Naive B cell (primary cell): ENCODE measurements around the gene HSBP1L1. TPM values are rescaled to one million over a fixed set of nuclear protein-coding genes. Genes with fewer than 3 reads are reported as not detected.

Experiments
- ATAC-seq, 2 donors: fragments of 150-1000 bp; cut with Tn5 transposase; 2 replicates each; pipeline ENCODE4 v1.10.0; 2021; ENCODE audit warnings: low read depth in 2 of 2, mild to moderate bottlenecking in 2 of 2, moderate library complexity in 2 of 2
- DNase-seq: peaks from one replicate; pipeline ENCODE4 v3.0.0; 2022
- H3K27ac Mint-ChIP-seq, 6 donors: one replicate each; pipeline ENCODE4 v1.8.0; 2020 to 2022; ENCODE audit warnings: mild to moderate bottlenecking in 6 of 6, mixed read lengths in 6 of 6, moderate library complexity in 5 of 6, inconsistent platforms in 2 of 6
- H3K27me3 Mint-ChIP-seq, 3 donors: one replicate each; pipeline ENCODE4 v1.8.0; 2021 to 2022; ENCODE audit warnings: mixed read lengths in 3 of 3, mild to moderate bottlenecking in 1 of 3
- H3K36me3 Mint-ChIP-seq, 2 donors: one replicate each; pipeline ENCODE4 v1.8.0; 2020 to 2022; ENCODE audit warnings: mixed read lengths in 2 of 2, inconsistent platforms in 1 of 2, mild to moderate bottlenecking in 1 of 2
- H3K4me1 Mint-ChIP-seq, 3 donors: one replicate each; pipeline ENCODE4 v1.8.0; 2020 to 2022; ENCODE audit warnings: mixed read lengths in 3 of 3, inconsistent platforms in 1 of 3, mild to moderate bottlenecking in 1 of 3, moderate library complexity in 1 of 3
- H3K4me3 Mint-ChIP-seq, 8 donors: one replicate each; pipeline ENCODE4 v1.8.0; 2020 to 2022; ENCODE audit warnings: mild to moderate bottlenecking in 8 of 8, mixed read lengths in 8 of 8, moderate library complexity in 8 of 8, inconsistent platforms in 2 of 8
- H3K9me3 Mint-ChIP-seq, 7 donors: one replicate each; pipeline ENCODE4 v1.8.0; 2020 to 2022; ENCODE audit warnings: mixed read lengths in 7 of 7, mild to moderate bottlenecking in 5 of 7, inconsistent platforms in 2 of 7, moderate library complexity in 1 of 7
- polyA plus RNA-seq, 6 donors: library from polyadenylated mRNA; unstranded; fragments of 300-500 nt; fragmentation: Illumina TruSeq; gene quantifications; one replicate each; pipeline ENCODE4 v1.2.3, GENCODE V29; 2021; ENCODE audit warnings: low read depth in 6 of 6

Gene HSBP1L1
- polyA plus RNA-seq, 6 donors from 2014 or later = 1.8 to 10.5 (median 4.5) TPM

DNA sequence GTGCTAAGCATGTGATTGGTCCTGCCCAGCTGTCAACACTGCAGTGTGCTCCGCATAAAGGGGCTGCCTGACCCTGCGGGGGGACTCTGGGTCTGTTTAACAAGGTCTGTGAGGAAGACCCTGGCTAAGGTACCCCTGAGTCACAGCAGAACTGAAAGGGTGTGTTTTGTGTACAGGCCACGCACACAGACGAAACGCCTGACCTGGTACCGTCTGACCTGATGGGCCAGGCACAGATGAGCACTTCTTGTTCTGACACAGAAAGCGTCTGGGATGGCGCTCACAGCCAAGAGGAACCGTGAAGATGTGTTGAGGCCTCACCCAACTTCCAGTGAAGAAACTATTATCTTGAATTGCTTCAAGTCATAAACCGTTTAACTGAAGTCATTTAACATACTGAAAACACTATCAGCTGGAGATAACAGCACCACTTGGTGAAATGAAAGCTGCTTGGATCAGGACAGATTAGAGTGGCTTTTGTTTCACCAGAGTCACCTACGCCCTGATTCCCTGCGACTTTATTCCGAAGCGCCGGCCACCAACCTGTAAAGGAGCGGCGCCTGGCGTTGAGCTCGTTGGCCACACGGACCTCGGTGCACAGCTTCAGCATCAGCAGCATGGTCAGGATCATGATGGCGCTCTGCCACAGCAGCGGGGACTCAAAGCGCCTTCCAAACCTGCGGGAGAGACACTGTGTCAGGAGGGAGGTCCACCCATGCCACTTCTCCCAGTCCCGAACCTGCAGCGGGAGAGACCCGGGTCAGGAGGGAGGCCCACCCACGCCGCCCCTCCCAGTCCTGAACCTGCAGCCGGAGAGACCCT lies 21.4 kb upstream of the HSBP1L1 start:
- H3K36me3 Mint-ChIP-seq = peaks cover 21 to 23% of the 10 kb centered on the region in 2 donors
- no peak overlapping the region for H3K4me3 Mint-ChIP-seq
- H3K9me3 Mint-ChIP-seq = no peaks in the 10 kb centered on the region
- peak overlapping the region in 3 of 6 donors; percentile 16 to 81 (median 42) for H3K27ac Mint-ChIP-seq
- no peaks in the 10 kb centered on the region for H3K27me3 Mint-ChIP-seq
- peaks cover 32 to 48% (median 46%) of the 10 kb centered on the region in 3 donors for H3K4me1 Mint-ChIP-seq
- DNase-seq (no peak), ATAC-seq (no peak)

DNA sequence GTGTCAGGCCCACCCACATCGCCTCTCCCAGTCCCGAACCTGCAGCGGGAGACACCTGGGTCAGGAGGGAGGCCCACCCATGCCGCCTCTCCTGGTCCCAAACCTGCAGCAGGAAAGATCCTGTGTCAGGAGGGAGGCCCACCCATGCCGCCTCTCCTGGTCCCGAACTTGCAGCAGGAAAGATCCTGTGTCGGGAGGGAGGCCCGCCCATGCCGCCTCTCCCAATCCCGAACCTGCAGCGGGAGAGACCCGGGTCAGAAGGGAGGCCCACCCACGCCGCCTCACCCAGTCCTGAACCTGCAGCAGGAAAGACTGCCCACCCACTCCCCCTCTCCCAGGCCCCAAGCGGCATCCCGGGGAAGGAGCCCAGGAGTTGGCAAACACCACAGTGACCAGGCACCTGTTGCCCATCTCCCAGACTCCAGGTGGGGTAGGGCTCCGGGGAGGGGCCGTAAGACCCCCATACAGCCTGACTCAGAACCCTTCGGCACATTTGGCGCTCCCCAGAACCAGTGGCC lies 20.8 kb upstream of the HSBP1L1 start:
- H3K36me3 Mint-ChIP-seq = peaks cover 18 to 19% of the 10 kb centered on the region in 2 donors
- DNase-seq = no peak
- no peak overlapping the region for H3K4me3 Mint-ChIP-seq

DNA sequence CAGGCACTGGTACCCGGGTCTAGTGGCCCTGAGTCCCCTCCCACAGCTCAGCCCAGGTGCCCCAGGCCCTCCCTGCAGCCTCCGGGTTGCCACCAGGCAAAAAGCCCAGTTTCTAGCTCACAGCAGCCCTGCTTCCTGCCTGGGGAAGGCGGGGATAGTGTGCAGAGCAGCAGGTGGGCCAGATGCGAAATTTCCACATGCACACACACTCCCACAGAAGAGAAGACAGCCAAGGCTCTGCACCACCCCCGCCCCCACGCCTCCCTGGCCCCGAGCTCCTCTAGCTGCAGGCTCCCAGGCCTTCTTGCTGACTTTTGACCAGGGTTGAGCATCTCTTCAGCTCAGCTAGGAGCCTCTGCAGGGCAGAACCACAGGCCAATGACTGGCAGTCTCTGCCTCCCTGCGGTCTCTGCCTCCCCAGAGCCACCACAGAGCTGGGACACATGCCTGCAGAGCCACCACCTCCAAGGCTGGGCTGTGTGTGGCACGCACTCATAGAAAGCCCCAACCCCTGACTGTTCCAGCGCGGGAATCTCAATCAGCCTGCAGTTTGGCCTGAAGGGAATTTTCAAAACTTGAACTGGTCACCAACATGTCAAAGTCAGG lies 20.2 kb upstream of the HSBP1L1 start:
- H3K4me3 Mint-ChIP-seq = peak overlapping the region in 2 of 8 donors; percentile 19 to 30
- H3K4me1 Mint-ChIP-seq = peaks cover 36 to 54% (median 51%) of the 10 kb centered on the region in 3 donors
- DNase-seq = no peak
- peaks cover 14 to 19% of the 10 kb centered on the region in 2 donors for H3K36me3 Mint-ChIP-seq
- no peaks in the 10 kb centered on the region for H3K27me3 Mint-ChIP-seq
- peak overlapping the region in 4 of 6 donors; percentile 63 to 81 (median 78) for H3K27ac Mint-ChIP-seq
- H3K9me3 Mint-ChIP-seq = no peaks in the 10 kb centered on the region
- ATAC-seq = no peak

More for the DNA sequence above, 20.8 kb upstream of the HSBP1L1 start:
- ATAC-seq = no peak
- no peaks in the 10 kb centered on the region for H3K27me3 Mint-ChIP-seq
- H3K4me1 Mint-ChIP-seq = peaks cover 34 to 53% (median 45%) of the 10 kb centered on the region in 3 donors
- H3K27ac Mint-ChIP-seq = peak overlapping the region in 2 of 6 donors; percentile 63 to 81
- no peaks in the 10 kb centered on the region for H3K9me3 Mint-ChIP-seq

DNA sequence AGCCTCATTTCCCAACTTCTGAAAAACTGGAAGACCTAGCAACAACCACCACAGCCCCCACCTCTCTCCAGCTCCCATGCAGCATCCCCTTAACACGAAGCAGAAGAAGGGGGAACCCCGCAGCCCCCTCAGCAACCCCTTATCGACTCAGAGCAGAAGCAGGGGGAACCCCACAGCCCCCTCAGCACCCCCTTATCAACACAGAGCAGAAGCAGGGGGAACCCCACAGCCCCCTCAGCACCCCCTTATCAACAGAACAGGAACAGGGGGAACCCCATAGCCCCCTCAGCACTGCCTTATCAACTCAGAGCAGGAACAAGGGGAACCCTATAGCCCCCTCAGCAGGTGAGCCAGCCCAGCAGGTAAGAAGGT lies 19.7 kb upstream of the HSBP1L1 start:
- ATAC-seq (peak; percentile 65 to 73), DNase-seq (no peak)
- H3K27me3 Mint-ChIP-seq = no peaks in the 10 kb centered on the region
- H3K9me3 Mint-ChIP-seq = no peaks in the 10 kb centered on the region
- peaks cover 37 to 56% (median 55%) of the 10 kb centered on the region in 3 donors for H3K4me1 Mint-ChIP-seq
- H3K27ac Mint-ChIP-seq = peak overlapping the region; percentile 57 to 84 (median 78)
- peak overlapping the region in 2 of 8 donors; percentile 30 to 82 for H3K4me3 Mint-ChIP-seq
- peaks cover 10 to 16% of the 10 kb centered on the region in 2 donors for H3K36me3 Mint-ChIP-seq

DNA sequence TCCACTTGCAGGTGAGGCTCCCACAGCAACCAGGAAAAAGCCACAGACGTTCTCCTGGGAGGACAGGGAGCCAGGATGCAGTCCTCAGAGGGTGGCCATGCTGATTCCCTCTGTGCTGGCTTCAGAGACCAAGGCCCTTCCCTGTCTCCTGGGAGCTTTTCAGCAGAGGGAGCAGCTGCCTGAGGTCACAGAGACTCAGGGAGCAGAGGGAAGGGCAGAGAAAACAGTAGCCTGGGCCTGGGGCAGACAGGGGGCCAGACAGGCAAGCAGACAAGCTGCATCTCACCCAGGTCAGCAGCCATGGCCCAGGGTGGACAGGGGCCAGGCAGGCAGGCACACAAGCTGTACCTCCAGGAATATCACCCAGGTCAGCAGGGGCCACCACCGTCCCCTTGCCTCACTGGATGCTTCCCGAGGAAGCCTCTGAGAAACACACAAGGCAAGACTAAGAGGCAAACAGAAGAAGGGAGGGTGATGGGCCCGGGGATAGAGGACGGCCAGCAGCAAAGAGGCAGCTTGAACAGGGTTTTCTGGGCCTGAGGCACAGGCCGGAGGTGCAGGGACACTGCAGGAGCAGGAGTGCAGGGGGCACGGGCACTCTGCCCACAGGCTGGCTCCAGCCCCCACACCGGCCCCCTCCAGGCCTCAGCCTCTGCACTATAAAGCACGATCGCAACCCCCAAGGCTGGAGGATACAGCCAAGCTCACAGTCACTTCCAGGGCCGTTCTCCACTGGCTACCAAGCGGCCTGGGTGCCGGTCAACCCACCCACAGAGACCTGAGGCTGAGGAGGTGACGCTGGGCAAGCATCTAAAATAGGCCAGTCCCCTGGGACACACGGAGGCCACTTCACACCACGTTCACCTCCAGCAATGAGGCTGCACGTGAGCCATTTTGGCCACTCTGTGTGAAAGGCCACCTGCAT lies 19.1 kb upstream of the HSBP1L1 start:
- H3K4me1 Mint-ChIP-seq = peaks cover 39 to 63% (median 58%) of the 10 kb centered on the region in 3 donors
- ATAC-seq (no peak), DNase-seq (no peak)
- H3K27me3 Mint-ChIP-seq = no peaks in the 10 kb centered on the region
- peak overlapping the region in 3 of 8 donors; percentile 19 to 30 (median 25) for H3K4me3 Mint-ChIP-seq
- peaks cover 5 to 10% of the 10 kb centered on the region in 2 donors for H3K36me3 Mint-ChIP-seq
- H3K27ac Mint-ChIP-seq = peak overlapping the region; percentile 57 to 84 (median 78)
- no peaks in the 10 kb centered on the region for H3K9me3 Mint-ChIP-seq

DNA sequence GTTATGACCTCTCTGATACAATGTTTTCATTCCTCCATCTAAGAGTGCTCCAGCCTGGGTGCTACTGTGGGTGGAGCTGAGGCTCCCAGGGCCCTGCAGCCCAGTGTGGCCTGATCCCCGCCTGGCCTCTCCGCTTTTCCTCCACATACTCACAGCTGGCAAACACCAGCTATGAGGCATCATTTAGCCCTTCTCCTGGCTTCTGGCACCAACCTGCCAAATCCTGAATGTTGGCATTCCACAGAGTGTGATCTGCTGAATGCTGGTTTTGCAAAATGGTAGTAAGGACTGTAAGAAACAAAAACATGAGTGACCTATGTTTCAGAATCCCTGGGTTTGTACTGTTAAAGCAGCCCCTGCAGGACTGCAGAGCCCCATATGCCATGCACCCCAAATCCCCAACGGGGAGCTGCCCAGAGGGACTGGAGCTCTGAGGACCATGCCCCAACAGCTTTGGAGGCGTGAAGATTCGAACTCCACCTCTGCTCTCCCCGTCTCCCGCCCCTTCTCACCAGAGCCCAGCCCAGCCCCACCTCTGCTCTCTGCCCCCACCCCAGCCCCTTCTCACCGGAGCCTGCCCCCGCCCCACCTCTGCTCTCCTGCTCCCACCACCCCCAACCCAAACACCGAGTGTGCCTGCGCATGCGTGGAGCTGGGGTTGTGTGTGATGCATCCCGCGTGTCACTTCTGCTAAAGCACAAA lies 17.2 kb upstream of the HSBP1L1 start:
- H3K27me3 Mint-ChIP-seq = no peaks in the 10 kb centered on the region
- DNase-seq (no peak), ATAC-seq (no peak)
- H3K9me3 Mint-ChIP-seq = no peaks in the 10 kb centered on the region
- peaks cover 37 to 65% (median 57%) of the 10 kb centered on the region in 3 donors for H3K4me1 Mint-ChIP-seq
- peak overlapping the region in 1 of 8 donors; percentile 12 for H3K4me3 Mint-ChIP-seq
- H3K27ac Mint-ChIP-seq = peak overlapping the region in 4 of 6 donors; percentile 41 to 94 (median 82)
- peaks cover 3 to 4% of the 10 kb centered on the region in 2 donors for H3K36me3 Mint-ChIP-seq

DNA sequence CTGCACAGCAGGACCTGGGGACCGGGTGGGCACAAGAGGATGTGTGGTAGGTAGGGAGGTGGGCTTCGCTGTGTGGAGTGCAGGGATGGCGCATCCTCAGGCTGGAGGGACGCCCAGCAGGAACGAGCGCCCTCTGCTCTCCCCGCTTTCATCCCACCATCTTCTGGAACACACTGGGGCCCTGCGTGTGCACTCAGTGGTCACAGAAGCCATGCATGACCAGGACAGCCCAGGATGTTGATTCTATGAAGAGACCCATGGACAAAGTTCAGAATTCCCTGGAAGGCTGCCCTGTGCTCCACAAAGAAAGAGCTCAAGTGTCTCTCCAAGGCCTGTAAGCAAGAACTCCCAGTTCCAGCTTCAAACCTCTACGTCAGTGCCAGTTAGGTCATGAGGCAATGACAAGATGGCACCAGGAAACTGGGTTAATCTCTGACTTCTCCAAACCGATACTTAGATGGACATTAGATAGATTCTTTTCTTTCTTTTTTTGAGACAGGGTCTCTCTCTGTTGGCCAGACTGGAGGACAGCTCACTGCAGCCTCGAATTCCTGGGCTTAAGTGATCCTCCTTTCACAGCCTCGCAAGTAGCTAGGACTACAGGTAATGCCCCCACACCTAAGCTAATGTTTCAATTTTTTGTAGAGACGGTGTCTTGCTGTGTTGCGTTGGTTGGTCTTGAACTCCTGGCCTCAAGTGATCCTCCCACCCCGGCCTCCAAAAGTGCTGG lies 16.4 kb upstream of the HSBP1L1 start:
- Mint-ChIP-seq H3K27me3 (no peaks in the 10 kb centered on the region), H3K4me1 (peaks cover 36 to 62% (median 54%) of the 10 kb centered on the region in 3 donors), H3K9me3 (no peaks in the 10 kb centered on the region), H3K4me3 (peak overlapping the region in 2 of 8 donors; percentile 44 to 95), H3K27ac (peak overlapping the region in 2 of 6 donors; percentile 53 to 94), H3K36me3 (no peaks in the 10 kb centered on the region)
- ATAC-seq = no peak
- no peak for DNase-seq

DNA sequence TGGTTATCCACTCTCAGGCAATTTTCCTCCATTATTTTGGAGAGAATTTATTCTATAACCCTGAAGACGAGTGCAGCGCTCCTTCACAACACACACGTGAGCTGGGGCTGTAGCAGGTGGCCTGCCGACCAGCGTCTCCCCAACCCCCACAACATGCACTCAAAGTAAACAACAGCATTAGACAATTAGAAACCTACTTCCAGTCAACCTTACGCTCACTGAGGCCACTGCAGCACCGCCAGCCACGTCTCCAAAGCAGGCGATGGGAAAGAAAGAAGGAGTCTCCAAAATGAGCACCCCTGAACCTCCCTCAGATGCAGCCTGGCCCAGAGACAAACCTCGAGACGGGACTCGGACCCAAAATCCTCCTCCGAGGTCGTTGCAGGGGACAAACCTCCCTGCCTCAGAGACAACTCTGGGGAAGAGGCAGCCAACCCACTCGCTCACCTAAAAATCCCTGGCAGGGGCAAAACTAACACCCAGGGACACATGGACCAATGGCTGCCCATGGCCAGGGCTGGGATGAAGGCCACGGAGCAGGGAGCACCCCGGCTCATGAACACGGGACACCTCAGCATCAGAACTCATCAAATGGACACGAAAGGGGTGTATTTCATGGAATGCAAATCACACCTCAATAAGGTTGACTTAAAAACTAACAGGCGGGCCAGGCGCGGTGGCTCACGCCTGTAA lies 15.6 kb upstream of the HSBP1L1 start:
- H3K27ac Mint-ChIP-seq = peak overlapping the region; percentile 26 to 97 (median 64)
- no peaks in the 10 kb centered on the region for H3K36me3 Mint-ChIP-seq
- no peak for DNase-seq
- peak overlapping the region; percentile 52 to 98 (median 92) for H3K4me3 Mint-ChIP-seq
- H3K27me3 Mint-ChIP-seq = no peaks in the 10 kb centered on the region
- peaks cover 36 to 62% (median 54%) of the 10 kb centered on the region in 3 donors for H3K4me1 Mint-ChIP-seq
- H3K9me3 Mint-ChIP-seq = no peaks in the 10 kb centered on the region
- no peak for ATAC-seq

DNA sequence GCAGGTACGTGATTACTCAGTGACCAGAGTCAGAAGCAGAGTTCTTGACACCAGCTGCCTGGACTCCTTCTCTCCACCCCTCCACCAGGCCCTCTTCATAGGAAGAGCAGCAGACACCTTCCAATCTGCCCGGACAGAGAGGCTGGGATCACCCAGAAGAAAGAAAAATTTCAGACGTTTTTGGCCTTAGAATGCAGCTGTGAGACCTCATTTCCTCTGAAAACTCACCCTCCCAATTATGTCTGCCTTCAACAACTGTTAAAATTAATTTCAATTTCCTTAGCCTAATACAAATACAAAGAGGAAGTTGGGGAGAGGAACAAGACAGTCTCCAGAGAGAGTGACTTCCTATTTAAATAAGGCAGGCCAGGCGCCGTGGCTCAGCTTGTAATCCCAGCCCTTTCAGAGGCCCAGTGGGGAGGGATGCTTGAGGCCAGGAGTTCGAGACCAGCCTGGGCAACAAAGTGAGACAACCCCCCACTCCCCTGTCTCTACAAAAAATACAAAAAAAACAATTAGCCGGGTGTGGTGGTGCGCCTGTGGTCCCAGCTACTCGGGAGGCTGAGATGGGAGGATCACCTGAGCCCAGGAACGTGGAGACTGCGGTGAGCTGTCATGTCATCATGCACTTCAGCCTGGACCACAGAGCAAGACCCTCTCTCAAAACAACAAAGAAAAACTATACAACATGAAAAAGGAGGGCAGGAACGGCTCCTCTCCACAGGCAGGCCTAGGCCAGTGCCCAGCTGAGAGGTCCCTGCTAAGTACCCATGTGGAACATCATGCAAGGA lies 14.6 kb upstream of the HSBP1L1 start:
- peak overlapping the region; percentile 87 to 98 (median 94) for H3K4me3 Mint-ChIP-seq
- peak; percentile 69 for DNase-seq
- H3K4me1 Mint-ChIP-seq = peaks cover 31 to 55% (median 44%) of the 10 kb centered on the region in 3 donors

DNA sequence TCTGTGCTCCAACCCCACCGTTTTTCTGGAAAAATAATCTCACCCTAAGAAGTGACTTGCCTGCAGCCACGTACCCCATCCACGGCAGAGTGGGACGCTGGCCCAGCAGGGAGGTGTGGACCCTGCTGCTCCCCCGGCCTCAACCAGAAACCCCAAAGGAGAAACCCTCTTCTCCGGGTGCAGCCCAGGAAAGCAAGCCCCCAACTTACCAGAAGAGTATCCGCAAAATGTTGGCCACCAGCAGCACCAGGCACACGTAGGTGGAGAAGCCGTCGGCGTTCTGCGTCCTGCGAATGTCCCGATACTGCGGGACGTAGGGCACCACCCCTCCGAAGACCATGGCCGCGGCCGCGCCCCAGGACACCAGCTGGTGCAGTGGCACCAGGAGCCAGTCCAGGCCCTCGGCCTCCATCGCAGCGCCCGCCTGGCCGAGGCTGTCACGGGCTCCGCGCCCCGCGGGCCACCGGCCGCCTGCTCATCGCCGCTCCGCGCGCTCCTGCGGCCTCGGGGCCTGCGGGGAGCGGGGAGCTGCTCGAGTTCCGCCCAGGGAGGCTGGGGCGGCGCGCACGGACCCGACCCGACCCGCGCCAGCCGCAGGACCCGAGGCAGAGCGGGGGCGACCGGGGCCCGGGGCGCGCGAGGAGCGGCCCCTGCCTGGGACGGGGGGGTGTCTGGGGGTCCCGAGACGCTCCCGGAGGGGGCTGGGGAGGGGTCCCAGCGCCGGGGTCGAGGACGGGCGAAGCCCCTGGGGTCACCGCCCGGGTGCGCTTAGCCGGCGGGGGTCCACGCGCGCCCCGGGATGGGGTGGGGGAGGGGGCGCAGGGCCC lies 13.7 kb upstream of the HSBP1L1 start:
- no peaks in the 10 kb centered on the region for H3K27me3 Mint-ChIP-seq
- peak overlapping the region; percentile 77 to 98 (median 98) for H3K27ac Mint-ChIP-seq
- DNase-seq (peak; percentile 42), ATAC-seq (peak; percentile 29 to 32)
- H3K4me1 Mint-ChIP-seq = peaks cover 26 to 49% (median 36%) of the 10 kb centered on the region in 3 donors
- H3K36me3 Mint-ChIP-seq = no peaks in the 10 kb centered on the region
- no peaks in the 10 kb centered on the region for H3K9me3 Mint-ChIP-seq
- H3K4me3 Mint-ChIP-seq = peak overlapping the region; percentile 87 to 98 (median 94)

More for the DNA sequence above, 14.6 kb upstream of the HSBP1L1 start:
- peak; percentile 57 for ATAC-seq
- no peaks in the 10 kb centered on the region for H3K9me3 Mint-ChIP-seq
- H3K36me3 Mint-ChIP-seq = no peaks in the 10 kb centered on the region
- H3K27me3 Mint-ChIP-seq = no peaks in the 10 kb centered on the region
- peak overlapping the region; percentile 94 to 98 (median 98) for H3K27ac Mint-ChIP-seq
